HG03442 (cell line): ENCODE results near the gene ARID5B.

Source experiments
- ATAC-seq: cut with Tn5 transposase; IDR thresholded peaks from one replicate; pipeline ENCODE4 v1.9.1; 2021; ENCODE audit warnings: mild to moderate bottlenecking, moderate library complexity; ENCODE audit not compliant: unreplicated experiment

ARID5B gene

DNA sequence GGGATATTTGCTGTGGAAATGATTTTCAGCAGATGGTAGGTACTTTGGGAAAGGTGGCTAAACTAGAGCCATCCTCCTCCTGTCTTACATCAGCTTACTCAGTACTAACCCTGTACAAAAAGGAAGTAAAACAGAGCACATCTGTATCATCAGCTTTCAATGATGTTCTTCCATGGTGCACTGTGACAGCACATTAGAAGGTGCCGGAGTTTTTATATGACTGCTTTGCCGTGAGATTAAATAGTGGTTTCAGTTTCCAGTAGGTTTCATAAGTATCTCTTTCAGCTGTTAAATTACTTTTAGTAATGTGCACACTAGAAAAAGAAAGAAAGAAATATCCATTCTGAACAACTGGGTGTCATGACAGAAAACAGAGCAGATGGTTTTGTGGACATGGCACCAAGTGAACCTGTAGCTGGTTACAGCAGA is 86.5 kb downstream of the ARID5B start:
- peak; percentile 97 for ATAC-seq

DNA sequence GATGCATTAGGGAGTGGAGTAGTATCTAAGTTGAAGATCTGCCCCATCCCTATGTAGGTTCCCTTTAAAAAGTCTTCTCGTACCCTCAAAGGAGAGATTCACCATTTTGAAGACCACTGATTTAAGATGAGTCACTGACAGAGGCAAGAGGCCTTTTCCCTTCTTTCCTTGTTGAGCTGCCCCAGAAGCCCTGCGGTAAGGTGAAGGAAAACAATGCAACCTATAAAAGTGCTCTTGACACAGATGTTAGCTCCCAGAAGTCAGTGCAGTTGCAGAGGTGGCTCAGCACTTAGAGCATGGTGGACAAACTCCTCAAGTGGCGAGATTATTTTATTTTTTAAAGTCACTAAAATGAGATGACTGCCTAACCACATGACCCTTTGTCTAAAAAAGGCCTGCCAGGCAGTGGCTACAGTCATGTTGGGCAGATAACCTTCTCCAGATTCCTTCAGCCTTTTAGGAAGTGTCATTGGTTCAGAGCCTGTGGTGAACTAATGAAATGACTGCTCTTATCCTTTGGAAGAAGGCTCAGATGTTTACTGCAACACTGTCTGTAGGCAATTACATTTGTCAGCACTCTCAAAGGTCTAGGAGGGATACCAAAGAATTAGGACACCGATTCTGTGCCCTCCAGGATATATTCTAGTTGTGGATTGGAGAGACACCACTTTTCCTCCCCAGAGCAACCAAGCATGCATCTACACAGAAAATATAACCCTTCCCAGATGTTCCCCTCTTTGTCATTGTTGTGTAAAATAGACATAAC is 88.7 kb downstream of the ARID5B start:
- ATAC-seq: no peak

DNA sequence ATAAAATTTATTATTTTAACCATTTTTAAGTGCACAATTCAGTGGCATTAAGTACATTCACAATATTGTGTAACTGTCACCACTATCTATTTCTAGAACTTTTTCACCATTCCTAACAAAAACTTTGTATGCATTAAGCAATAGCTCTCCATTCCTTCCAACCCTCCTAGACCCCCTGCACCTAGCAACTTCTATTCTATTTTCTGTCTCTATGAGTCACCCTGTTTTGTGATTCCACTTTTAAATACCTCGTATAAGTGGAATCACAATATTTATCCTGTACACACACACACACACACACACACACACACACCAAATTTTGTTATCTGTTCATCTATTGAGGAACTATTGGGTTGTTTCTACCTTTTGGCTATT is 89.2 kb downstream of the ARID5B start:
- ATAC-seq: no peak

DNA sequence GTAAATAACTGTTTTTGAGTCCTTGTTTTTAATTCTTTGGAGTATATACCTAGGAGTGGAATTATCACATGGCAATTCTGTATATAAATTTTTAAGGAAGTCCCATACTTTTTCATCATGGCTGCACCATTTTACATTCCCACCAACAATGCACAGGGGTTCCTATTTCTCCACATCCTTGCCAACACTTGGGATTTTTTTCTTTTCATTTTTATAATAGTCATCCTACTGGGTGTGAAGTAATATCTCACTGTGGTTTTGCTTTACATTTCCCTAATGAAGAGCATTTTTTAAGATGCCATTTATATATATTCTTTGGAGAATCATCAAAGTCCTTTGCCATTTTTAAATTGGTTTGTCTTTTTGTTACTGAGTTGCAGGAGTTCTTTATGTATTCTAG is 89.7 kb downstream of the ARID5B start:
- no peak for ATAC-seq

DNA sequence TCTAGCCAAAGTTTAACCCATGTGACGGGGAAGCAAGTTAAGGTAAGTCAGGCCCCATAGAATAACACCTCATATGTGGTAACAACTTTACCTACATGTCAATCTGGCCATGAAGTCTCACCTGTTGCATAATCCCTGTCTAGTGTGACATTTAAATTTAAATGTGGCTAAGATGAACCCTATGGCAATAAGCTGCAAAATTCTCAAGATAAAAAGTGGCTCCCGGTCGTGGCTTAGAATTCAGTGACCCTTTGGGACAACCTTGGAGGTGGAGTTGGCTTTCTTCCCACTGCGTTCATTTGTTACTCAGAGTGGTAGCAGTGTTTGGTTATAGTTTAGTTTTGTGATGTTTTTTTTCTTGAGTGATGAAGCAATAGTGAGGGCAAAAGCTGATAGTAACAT is 90.6 kb downstream of the ARID5B start:
- no peak for ATAC-seq

DNA sequence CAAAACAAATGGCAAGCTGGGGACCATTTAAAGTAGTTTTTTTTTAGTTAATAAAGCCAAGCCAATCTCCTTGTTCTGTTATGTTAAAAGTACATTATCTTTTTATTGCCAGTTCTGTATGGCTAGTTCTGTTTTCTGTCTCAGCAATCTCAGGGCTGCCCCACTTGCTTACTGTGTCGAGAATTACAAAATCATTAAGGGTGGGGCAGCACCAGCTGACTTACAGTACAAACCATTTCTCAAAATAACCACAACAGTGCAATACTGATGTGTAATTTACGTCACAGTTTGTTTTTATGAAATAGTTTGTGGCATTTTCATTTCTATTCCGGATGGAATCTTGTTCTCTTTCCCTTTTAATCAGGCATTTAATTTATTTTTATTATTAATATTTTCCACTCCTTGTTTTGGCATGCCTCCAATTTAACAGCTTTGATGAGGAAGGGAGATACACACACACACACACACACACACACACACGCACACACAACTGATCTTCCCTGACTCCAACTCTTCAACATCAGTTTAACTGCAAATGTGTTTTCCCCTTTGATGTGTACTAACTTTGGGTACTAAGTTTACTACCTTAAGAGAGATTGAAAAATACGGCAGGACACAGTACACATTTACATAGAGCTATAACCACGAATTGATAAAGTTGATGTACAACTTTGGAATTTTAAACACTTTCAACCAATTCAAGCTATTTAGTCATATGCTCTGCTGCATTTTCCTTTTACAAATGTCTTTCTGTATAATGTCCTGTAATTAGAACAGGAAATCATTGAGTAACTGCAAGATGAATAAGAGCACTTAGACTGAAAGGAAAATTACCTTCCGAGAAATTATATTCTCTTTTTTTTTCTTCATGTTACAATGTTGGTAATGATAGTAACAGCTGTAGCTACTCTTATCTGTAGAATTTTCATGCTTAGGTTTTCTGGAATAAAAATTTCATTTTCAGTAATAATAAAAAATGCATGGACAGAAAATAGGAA is 91.5 kb downstream of the ARID5B start:
- ATAC-seq: no peak

DNA sequence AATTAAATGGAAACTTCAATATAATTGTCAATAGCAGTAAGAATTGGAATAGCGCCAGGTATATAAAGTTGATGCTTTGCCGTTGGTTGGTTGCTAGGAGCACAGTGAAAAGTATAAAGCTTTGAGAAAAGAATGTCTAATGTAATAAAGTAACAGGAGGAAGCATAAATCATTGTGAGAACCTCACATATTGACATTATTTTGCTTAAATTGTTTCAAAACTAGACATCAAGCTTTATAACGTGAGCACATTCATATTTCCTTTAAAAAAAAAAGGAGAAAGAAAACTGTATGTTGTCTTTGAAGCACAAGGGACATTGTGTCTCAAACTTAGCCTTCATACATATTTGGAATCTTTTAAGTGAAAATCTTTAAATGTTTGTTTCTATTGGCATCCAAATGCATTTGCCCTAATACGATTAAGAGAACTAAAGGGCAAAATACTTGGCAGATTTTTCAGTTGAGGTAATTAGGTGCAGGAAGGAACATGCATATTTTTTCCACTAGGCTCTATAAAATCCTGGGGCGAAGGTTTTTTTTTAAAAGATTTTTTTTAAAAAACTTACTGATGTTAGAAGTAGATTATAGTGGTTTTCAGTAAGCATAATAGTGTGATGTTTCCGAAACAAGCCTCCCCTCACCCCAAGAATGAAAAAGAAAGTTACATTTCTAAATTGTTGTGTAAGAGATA is 92.4 kb downstream of the ARID5B start:
- ATAC-seq: no peak

DNA sequence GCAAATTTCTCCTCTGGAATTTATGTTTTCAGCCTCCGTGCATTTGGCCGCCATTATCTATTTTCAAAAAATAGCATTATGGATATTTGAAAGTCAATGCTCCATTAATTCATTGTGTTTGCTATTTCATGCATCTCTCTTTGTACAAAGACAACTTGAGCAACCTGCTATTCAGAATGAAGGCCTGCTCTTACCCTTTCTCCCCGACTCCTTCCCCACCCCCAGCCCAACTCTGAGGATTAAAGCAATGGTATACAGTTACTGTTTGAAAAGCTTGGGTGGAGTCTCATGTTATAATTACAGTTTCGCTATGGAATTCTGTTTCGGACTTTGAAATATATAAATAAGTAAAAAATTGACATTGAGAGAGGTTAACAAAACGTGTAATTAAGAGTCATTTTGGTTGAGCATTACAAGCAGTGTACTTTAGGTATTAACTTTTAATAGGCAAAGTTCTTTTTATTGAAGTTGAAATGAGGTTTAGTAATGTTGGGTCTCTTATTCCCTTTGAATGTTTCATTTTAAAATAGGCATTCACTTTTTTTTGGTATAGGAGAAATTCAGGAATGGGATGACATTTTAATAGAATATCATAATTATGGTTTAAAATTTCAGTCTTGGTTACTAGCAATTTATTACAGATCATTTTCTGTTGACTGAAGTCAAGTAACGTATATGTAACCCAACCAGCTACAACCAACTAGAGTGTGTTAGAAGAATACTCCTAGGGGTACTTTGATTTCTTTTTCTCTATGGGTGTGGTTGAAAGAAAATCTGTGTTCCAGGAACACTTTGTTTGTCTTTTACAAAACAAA is 93.1 kb downstream of the ARID5B start:
- ATAC-seq: no peak

DNA sequence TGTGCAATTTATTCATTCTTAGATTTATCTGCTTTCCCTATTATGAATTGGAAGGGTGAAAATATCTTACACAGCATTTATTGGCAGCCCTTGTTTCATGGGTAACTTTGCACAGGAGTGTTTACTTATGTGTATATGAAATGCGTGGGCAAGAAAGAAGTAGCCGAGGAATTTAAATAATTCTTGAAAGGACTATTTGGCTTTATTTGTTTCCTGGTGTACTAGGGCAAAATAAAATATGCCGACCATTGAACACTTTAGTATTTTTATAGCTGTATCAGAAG is 93.7 kb downstream of the ARID5B start:
- no peak for ATAC-seq

DNA sequence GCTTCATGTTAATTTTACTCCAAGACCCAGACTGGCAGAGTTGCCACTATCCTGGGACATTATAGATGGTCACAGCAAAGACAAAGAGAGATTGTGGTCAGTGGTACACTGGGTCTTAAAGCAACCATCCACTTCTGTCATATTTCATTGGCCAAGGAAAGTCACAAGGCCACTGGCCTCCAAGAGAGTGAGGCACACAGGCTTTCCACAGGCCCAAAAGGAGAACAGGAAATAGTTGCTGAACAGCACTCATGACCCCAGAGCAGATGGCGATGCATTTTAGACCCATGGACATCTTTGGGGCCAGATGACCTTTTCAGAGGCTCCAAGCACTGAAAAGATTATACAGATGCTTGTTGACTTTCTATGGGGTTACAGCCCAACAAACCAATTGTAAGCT is 97.4 kb downstream of the ARID5B start:
- no peak for ATAC-seq

DNA sequence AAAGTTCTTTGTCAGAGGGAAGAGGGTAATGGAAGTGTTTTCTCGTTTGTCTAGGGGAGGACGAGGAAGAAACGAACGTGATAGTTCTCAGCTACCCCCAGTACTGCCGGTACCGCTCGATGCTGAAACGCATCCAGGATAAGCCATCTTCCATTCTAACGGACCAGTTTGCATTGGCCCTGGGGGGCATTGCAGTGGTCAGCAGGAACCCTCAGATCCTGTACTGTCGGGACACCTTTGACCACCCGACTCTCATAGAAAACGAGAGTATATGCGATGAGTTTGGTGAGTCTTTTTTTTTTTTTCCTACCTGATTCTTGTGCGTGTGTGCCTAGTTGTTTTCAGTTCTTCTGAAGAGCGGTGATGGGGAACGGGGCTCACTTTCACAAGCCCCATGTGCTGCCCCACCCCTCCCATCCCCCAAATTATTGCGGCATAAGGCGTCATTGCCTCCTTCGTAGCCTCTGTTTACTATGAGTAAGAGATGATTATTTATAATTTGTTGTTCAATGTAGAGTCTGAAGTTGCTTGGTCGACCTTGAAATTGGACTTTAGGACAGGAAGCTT is 98.6 kb downstream of the ARID5B start:
- peak; percentile 73 for ATAC-seq

DNA sequence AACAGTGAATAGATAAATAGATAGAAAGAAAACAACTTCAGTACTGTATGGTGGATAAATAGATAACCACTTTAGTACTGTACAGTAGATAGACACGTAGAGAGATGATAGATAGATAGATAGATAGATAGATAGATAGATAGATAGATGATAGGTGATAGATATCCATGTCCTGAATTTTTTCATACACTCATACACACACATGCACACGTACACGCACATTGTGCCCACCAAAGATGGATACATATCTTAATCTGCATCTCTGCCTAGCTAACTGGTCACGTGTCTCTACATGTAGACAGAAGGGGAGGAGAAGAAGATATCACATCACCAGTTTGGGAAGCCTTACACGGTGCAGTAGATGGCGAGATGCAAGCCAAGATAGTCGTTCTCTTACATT is 99.2 kb downstream of the ARID5B start:
- no peak for ATAC-seq

DNA sequence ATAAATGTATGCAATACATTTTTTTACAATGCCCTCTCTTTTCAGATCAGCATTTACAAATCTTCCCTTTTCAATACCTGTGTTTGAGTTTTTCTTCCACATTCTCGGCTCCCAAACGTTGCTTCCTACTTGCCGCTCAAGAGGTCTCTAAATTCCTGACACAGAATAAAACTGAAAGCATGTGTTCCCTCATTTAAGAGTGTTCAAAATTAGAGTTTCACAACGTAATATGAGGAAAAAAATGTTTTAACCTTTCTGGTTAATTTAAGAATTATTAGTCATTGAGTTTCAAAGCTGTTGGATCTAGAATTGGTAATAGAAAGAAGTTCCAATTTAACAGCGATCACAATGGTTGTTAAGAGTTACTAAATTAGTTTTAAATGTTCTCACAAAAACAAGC is 100.4 kb downstream of the ARID5B start:
- ATAC-seq: peak; percentile 25

DNA sequence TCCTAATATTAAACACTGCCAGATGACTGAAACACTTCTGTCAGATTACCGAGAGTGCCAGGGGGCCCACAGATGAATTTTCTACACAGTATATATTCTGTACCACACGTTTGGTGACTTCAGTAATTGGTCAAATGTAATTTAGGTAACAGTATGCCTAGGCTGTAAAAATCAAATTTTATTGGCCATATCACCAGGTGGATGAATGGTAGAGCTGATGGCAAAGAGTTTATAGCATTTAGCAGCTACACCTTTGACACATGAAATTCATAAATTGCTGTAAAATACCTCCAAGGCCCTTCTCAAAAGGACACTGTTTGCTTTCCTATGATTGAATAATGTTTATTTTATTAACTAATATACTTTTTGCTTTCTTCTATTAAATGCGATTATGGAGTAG is 101.3 kb downstream of the ARID5B start:
- ATAC-seq: no peak

DNA sequence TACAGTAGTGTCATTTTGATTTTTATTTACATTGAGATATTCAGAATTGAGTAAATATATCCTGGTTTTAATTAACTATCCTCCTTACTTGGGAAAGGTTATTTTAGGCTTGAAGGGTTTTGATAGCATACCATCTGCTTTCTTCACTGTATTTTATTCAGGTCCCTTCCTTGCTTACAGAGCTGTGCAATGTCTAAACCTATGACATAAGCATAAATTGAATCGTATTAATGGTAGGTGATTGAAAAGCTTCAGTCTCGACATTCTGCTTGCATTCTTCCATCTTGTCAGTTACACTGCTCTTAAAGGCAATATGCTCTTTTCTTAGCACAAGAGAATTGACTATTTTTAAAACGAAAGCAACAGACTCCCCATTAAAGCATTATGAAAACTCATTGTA is 102.5 kb downstream of the ARID5B start:
- ATAC-seq: no peak

DNA sequence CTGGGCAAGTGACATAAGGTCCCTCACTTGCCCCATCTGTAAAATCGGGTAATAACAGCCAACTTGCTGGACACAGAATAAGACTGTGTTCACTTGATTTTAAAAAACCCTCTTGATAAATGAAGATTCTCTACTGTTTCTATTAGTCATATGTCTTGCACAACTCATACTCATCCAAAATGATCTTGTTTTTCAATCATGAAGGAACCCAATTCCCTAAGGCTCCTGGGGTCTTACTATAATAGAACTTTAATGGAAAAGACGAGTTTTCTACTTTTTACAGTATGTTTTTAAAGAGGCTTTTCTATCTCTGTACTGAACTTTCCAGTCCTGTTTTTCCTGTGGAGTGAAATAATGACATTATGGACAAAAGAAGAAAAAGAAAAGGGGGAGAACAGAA is 103.8 kb downstream of the ARID5B start:
- ATAC-seq: no peak

DNA sequence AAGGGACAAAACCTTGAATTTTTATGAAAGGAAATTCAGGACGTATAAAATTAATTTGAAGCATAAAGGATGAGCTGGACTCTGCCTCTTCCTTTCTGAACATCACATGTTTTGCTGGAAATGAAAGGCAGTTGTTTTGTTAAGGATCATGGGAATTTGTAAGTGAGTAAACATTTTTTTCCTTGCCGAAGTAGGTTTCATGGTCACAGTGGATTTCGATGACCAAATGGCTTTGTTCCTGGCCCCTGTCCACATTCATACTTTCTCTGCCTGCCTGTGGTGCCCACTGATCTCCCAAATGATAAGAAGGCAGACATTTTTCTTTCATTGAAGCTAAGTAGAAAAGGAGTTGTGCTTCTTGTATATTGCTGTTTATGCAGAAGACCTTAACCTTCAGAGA is 104.2 kb downstream of the ARID5B start:
- no peak for ATAC-seq

DNA sequence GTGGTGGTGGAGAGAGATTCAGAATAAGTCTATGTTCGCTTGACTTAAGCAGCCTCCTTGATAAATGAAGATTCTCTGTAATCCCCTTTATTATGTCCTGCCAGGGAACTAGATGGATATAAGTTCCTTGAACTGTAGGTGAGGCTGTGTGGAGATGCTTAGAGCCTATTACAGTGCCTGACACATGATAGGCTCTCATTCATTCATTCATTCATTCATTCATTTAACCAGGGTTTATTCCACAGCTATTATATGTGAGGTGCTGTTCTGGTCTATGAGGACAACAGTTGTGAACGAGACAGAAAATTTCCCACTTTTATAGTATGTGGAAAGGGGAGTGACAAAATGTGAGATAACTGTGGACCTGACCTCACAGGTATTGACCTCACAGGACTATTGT is 105.6 kb downstream of the ARID5B start:
- no peak for ATAC-seq

DNA sequence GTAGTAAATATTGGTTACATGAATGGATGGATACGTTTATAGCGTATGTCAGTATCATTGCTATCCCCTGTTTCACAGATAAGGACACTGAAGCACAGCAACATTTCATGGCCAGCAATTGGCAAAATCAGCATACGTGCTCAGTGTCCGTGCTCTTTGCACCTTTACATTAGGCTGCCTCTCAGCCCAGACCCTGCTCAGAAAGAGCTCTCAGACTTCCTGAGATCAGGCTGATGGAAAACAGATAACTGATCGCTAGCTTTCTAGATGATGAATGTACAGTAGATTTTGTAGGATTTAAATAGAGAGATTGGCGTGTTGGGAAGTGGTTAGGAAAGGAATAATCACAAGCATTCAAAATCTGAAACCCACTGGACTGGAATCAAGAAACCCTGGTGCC is 106.7 kb downstream of the ARID5B start:
- no peak for ATAC-seq

DNA sequence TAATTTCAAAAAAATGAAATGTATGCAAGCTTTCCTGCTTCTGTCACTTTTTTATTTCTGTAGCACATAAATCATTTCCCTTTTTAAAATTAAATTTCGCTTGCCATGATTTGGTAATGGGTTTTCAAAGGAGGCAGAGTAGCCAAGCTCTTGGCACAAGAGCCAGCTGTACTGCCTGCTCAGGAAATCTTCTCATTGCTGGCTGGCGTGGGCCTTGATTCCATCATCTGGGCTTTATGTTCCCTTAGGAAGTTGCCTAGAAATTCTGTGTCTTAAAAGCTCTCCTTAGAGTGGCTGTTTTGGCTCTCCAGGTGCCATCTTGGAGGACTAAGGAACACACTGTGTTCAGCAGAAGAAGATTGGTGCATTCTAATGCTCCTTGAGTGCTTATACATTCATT is 107.4 kb downstream of the ARID5B start:
- ATAC-seq: no peak

DNA sequence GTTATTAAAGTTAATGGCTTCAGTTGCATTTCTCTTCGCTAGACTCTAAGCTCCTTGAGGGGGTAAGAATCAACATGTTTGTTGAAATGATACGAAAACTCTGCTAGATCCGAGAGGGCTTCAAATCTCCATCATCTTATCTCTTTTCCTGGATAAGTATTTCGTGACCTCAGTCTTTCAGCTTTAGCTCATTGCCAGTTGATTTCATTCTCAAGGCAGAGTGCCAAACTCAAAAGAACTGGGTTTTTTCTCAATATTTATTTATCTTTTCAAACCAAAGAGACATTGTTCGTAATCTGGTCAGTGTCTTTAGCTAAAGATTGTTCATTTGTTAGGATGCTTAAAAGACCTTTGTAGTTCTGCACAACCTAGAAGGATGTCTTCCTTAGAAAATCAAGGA is 108.9 kb downstream of the ARID5B start:
- no peak for ATAC-seq
